GM21526 (cell line): ENCODE measurements around the gene PPP1R14B.
A peak's percentile ranks its signal among the peaks of the same experiment; 100 is the strongest.

Experiments used
- ATAC-seq: cut with Tn5 transposase; IDR thresholded peaks from one replicate; pipeline ENCODE4 v1.9.1; 2021; ENCODE audit warnings: moderate library complexity; ENCODE audit not compliant: unreplicated experiment, low FRiP score

The PPP1R14B gene

GRCh38 chr11:64218628-64219353 lies 28.0 kb downstream of the PPP1R14B start:
- no peak for ATAC-seq

- no peak for ATAC-seq
Measured at GRCh38 chr11:64216879-64217278, 29.9 kb downstream of the PPP1R14B start.

DNA sequence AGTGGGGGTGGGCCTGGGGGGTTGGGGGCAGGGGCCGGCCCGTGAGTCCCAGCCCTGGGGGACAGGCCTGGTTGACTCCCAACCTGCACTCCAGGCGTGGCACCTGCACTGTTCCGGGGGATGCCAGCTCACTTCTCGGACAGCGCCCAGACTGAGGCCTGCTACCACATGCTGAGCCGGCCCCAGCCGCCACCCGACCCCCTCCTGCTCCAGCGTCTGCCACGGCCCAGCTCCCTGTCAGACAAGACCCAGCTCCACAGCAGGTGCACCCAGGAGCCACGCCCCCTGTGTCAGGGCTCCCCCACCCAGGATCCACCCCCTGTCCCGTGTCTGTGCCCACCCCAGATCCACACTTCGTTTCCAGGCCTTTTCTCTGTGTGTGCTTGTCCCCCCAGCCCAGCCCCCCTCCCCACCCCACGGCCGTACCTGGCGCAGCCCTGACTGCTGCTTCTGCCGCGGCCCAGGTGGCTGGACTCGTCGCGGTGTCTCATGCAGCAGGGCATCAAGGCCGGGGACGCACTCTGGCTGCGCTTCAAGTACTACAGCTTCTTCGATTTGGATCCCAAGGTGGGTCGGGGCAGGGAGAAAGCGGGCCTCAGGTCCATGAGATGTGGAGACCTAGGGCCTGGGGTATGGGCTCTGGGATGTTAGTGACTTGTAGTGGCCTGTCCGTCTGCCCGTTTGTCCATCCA lies 35.4 kb downstream of the PPP1R14B start:
- ATAC-seq = no peak

DNA sequence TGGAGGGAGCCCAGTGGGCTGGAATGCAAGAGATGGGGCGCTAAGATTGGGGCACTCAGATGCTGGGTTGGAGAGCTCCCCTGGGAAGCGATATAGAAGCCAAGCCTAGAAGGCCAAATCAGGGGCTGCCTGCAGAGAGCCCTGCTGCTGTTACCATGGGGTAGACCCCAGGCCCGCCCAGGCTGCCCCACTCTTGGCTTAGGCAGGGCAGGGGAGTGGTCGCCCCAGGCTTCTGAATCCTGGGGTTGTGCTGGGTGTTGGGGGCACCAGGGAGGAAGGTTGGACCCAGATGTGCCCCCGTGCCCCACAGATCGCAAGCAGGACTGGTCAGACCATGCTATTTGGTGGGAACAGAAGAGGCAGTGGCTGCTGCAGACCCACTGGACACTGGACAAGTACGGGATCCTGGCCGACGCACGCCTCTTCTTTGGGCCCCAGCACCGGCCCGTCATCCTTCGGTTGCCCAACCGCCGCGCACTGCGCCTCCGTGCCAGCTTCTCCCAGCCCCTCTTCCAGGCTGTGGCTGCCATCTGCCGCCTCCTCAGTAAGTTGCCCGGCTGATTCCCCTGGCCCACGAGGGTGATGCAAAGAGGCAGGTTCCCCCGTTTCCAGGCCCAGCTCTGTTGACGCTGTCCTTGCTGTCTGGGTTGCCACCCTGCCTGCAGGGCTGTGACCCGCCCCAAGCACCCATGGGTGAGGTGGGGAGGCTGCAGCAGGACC lies 36.3 kb downstream of the PPP1R14B start:
- no peak for ATAC-seq

GRCh38 chr11:64209563-64209843 lies 37.2 kb downstream of the PPP1R14B start:
- ATAC-seq = no peak

GRCh38 chr11:64208796-64209562 lies 37.8 kb downstream of the PPP1R14B start:
- no peak for ATAC-seq

DNA sequence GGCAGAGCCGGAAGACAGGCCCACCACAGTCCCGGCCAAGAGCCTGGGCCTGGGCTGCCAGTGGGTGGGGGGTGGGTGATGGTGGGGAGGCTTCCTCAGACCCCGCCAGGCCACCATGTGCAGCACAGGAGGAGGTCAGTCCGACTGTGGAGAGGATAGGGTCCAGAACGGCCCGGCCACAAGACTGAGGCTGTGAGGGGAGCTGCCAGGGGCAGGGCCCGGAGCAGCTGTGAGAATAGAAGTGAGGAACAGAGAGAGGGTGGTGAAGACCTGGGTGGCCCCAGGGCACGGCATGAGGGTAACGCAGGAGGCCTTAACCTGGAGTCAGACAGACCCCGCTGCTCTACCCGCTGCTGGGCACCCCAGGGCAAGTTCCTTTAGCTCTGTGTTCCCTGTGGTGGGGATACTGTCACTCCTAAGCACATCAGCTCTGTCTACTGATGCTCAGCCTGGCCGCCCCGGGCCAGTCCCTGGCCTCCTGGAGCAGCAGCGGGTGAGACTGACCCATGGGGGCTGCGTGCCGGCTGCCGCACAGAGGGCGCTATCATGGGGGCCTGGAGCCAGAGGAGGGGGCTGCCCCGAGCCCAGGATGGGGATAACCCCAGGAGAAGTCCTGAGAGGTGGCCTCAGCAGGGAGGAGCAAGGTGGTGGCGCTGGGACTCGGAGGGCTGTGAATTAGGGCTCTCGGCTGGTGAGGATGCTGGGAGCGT lies 38.5 kb downstream of the PPP1R14B start:
- no peak for ATAC-seq

DNA sequence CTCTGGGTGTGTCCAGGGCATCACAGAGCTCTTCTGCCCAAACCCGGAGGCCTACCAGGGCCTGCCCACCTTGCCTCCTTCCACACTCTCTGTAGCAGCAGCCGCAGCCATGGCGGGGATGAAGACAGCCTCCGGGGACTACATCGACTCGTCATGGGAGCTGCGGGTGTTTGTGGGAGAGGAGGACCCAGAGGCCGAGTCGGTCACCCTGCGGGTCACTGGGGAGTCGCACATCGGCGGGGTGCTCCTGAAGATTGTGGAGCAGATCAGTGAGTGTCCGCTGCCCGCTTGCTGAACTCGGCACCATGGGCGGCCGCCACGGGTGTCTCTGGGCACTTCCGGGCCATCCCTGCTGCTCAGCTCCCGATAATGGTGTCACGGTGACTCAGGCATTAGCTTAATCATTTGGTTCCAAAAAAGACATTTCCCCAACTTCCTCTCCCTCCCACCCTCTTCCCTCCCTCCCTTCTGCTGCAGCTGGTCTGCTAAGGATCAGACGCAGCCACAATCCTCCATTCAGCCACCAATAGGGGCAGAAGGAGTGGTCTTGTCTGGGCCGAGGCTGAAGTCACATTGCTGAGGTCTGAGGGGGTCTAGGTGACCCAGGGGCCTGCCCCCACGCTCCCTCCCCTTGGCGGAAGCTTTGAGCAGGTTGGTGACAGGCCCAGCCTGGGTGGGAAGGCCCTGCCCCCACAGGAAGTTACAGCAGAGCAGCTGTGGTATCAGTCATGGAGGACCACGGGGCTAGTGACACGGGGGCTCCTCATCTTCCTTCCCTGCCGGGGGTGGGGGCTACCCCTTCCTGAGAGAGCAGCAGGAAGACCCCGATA lies 39.3 kb downstream of the PPP1R14B start:
- peak; percentile 37 for ATAC-seq

DNA sequence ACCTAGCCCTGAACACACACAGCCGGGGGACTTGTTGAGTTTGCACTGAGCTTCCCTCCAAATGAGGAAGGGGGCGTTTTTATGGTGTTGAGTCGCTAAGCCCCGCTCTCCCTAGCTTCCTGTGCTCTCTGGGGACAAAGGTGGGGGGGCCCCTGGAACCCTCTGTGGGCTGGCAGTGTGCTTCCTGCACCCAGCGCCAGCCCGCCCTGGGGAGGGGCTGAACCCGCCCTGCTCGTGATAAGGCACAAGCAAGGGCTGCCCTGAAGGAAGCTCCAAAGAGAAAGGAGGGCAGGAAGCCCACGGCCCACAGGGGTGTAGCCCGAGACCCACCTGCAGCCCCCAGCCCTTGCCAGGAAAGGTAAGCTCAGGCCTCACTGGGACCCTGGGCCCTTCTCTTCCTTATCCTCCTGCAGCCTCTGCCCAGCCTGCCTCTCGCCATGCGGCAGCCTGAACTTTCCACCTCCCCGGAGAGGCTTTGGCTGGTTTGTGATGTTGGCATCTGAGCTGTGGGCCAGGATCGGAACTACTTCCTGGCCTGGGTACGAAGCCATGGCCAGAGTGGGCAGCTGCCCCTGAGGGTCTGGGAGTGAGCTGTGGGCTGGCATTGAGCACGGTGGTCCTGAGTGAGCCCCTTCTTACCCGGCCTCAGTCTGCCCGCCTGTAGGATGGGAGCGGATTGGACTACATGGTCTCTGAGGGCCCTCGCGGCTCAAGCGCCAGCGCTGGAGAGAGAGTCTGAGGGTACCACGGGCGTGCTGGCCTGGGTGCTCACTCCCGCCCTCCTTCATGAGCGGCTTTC lies 40.1 kb downstream of the PPP1R14B start, which contains the start of gene FERMT3:
Gene FERMT3 (plus strand): TSS at position 265 of the 799 bp plus-strand sequence. CDS start 644 bp downstream, outside the sequence.
- ATAC-seq = no peak

DNA sequence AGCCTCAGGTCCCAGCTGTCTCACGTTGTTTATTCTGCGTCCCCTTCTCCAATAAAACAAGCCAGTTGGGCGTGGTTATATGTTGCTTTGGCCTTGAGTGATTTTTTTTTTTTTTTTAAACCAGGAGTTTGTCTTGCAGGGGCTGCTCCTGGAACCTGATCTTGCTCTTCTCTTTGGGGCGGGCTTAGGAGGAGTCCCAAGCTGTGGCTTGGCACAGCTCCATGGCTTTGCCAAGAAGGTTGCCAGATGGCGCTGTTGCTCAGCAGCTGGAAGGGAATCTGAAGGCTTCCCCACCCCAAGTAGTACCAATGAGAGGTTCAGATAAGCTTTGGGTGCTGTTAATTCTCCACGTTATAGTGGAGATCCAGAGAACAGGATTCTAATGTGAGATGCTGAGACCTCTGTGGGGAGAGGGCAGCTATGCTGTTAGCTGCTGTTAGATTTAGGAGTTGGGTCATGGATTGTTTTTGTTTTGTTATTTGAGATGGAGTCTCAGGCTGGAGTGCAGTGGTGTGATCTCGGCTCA lies 42.2 kb downstream of the PPP1R14B start:
- ATAC-seq = no peak

DNA sequence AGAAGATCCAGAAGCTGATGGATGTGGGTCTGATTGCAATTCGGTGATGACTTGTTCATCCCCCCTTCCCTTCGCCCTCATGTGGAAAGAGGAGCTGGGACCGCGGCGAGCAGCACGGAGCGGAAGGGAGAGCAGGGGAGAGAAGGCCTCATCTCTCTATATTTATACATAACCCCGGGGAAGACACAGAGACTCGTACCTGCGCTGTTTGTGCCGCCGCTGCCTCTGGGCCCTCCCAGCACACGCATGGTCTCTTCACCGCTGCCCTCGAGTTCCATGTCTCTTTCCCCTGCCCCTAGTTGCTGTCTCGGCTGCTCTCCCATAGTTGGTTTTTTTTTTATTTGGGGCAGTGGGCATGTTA lies 42.7 kb downstream of the PPP1R14B start:
- ATAC-seq = no peak

DNA sequence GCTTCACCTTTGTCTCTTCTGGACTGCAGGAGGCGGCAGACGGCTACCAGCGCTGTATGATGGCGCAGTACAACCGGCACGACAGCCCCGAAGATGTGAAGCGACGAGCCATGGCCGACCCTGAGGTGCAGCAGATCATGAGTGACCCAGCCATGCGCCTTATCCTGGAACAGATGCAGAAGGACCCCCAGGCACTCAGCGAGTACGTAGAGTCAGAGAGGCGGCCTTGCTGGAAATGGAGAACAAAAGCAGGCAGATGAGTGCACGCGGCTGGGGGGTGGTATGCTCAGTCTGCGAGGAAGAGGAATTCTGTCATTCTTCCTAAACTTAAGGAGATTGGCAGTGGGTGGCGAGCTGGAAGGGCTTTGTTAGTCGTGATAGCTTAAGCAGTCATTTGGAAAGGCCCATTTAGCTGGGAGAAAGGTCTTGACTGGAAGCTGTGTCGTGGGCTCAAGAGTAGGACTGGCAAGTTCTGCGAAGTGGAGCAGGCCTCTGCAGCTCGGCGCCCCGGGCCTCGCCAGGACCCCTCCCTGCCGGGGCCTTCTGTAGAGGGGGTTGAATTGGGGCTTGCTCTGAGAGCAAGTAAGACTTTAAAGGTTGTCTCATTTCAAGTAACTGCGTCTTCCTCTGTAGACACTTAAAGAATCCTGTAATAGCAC lies 43.2 kb downstream of the PPP1R14B start:
- ATAC-seq = no peak

DNA sequence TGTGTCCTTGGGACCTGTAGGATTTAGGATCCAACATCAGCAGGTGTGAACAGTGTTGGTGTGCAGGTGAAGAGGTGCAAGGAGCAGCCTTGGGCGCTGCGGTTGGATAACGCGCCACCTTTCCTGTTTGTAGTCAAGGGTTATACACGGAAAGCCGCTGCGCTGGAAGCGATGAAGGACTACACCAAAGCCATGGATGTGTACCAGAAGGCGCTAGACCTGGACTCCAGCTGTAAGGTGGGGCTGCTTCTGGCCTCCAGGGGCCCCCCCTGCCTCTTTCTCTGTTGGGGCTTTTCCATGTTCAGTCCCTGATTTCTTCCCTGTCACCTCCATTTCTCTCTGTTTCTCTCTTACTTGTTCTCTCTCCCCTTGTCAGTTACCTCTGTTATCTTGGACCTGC lies 43.8 kb downstream of the PPP1R14B start:
- no peak for ATAC-seq

- ATAC-seq = no peak
Measured at GRCh38 chr11:64201543-64201942, 45.2 kb downstream of the PPP1R14B start.

- ATAC-seq = no peak
Measured at GRCh38 chr11:64198511-64198910, 48.2 kb downstream of the PPP1R14B start.

GRCh38 chr11:64196626-64197025 lies 50.1 kb downstream of the PPP1R14B start:
- no peak for ATAC-seq
